Gastroesophageal sphincter (tissue), 4 donors: Measurements from ENCODE around the gene ALOX12. TPM values are rescaled to one million over a fixed set of nuclear protein-coding genes. Genes with fewer than 3 reads are reported as not detected.
"Not testable (repeated sequence)": the region's sequence is repeated elsewhere in the genome, so short reads cannot be mapped to it uniquely, and the experiment has no call there.

Source experiments
- ATAC-seq: fragments of 150-250 bp; one replicate; pipeline ENCODE4 v1.9.1; 2016; ENCODE audit warnings: mild to moderate bottlenecking, moderate library complexity
- H3K27ac ChIP-seq, 4 donors: fragments of 200-600 bp; sonication (generic) in 3 of 4; 1 replicate in 3 of 4; 2 replicates in 1 of 4; pipeline ENCODE4 v1.5.1; 2016 to 2019
- H3K27me3 ChIP-seq: fragments of 200-600 bp; sonication (generic); one replicate; pipeline ENCODE4 v1.5.1; 2019
- H3K36me3 ChIP-seq, 2 donors: fragments of 200-600 bp; sonication (generic); one replicate each; pipeline ENCODE4 v1.5.1; 2019; ENCODE audit warnings: control low read depth in 1 of 2
- H3K4me1 ChIP-seq, 3 donors: fragments of 200-600 bp; sonication (generic); 1 replicate in 2 of 3; 2 replicates in 1 of 3; pipeline ENCODE4 v1.5.1; 2016 to 2019; ENCODE audit warnings: control low read depth in 2 of 3
- H3K4me3 ChIP-seq, 2 donors: fragments of 200-600 bp; sonication (generic); one replicate each; pipeline ENCODE4 v1.5.1; 2019; ENCODE audit warnings: mild to moderate bottlenecking in 1 of 2, moderate library complexity in 1 of 2
- H3K9me3 ChIP-seq, 3 donors: fragments of 200-600 bp; sonication (generic); one replicate each; pipeline ENCODE4 v1.5.1; 2017 to 2019; ENCODE audit warnings: control low read depth in 2 of 3
- CTCF ChIP-seq, 4 experiments: fragments of 200-600 bp in 2 of 4; fragments of 450-650 bp in 2 of 4; sonication (generic) in 1 of 4; IDR thresholded peaks; one replicate each; pipeline ENCODE4 v1.5.1; 2017 to 2019; ENCODE audit warnings: antibody characterized with exemption in 4 of 4, mild to moderate bottlenecking in 2 of 4, moderate library complexity in 2 of 4
- EP300 ChIP-seq: sonication (generic); formaldehyde crosslinking; IDR thresholded peaks from one replicate; pipeline ENCODE4 v1.6.1; 2017; ENCODE audit warnings: antibody characterized with exemption, mild to moderate bottlenecking
- POLR2A ChIP-seq, 2 donors: fragments of 450-650 bp; IDR thresholded peaks; one replicate each; pipeline ENCODE4 v1.6.1; 2017; ENCODE audit warnings: antibody characterized with exemption in 2 of 2, mild to moderate bottlenecking in 2 of 2, moderate library complexity in 1 of 2
- POLR2AphosphoS5 ChIP-seq: sonication (generic); formaldehyde crosslinking; IDR thresholded peaks from one replicate; pipeline ENCODE4 v1.6.1; 2017; ENCODE audit warnings: antibody characterized with exemption
- WGBS, 2 donors: methylation state at CpG; one replicate each; pipeline ENCODE4 v1.1.5; 2018; ENCODE audit warnings: low coverage in 1 of 2; 5-methylcytosine and 5-hydroxymethylcytosine counted together
- total RNA-seq, 4 donors: library from RNA; depleted of rRNA; stranded (reverse); fragments of >200 nt; gene quantifications; one replicate each; pipeline ENCODE4 v1.1.0, GENCODE V29; 2016

The ALOX12 gene
- under 1 TPM in 2 of 4 donors, not detected in 2; 0.19 to 0.62 TPM for total RNA-seq

GRCh38 chr17:6995500-6996255 is at the start of gene ALOX12:
TSS of gene ALOX12 (plus strand) at chr17:6996049. CDS start at chr17:6996118, 69 bp downstream.
- ATAC-seq = peak; percentile 81
- Histone ChIP-seq H3K4me1 (peaks cover 0 to 15% (median 6%) of the 10 kb centered on the region in 3 donors), H3K27me3 (peaks cover 45% of the 10 kb centered on the region), H3K36me3 (peaks cover 0 to 41% of the 10 kb centered on the region in 2 donors), H3K9me3 (no peaks in the 10 kb centered on the region), H3K27ac (no peak within 1 kb of the TSS), H3K4me3 (peak within 1 kb of the TSS in 1 of 2 donors; percentile 47)
- 9% methylated on average over 8 of the region's 64 CpGs; no CpG with 5 or more reads in 1 of the 2 donors for WGBS, 2 donors
- TF ChIP-seq POLR2AphosphoS5 = no peak
- TF ChIP-seq POLR2A (IDR thresholded peaks at IDR 0.05) = no peak
- no peak for TF ChIP-seq EP300
- no peak for TF ChIP-seq CTCF (IDR thresholded peaks at IDR 0.05)

- no peak for ATAC-seq
- no peaks in the 10 kb centered on the region for H3K36me3 ChIP-seq
- WGBS, 2 donors = 88 to 91% methylated on average over 2 of the region's 2 CpGs
- H3K27ac ChIP-seq = no peak overlapping the region
- no peaks in the 10 kb centered on the region for H3K27me3 ChIP-seq
- no peaks in the 10 kb centered on the region for H3K4me1 ChIP-seq
- no peaks in the 10 kb centered on the region for H3K9me3 ChIP-seq
- TF ChIP-seq CTCF (IDR thresholded peaks at IDR 0.05) = no peak
- no peak for TF ChIP-seq POLR2AphosphoS5
- TF ChIP-seq POLR2A (IDR thresholded peaks at IDR 0.05) = no peak
- TF ChIP-seq EP300 = no peak
- H3K4me3 ChIP-seq = no peak overlapping the region
These were observed 48.1 kb upstream of the ALOX12 start for GRCh38 chr17:6947745-6948144.

- Histone ChIP-seq H3K4me1 (no peaks in the 10 kb centered on the region), H3K9me3 (no peaks in the 10 kb centered on the region), H3K36me3 (no peaks in the 10 kb centered on the region), H3K27me3 (no peaks in the 10 kb centered on the region), H3K4me3 (no peak overlapping the region), H3K27ac (no peak overlapping the region)
- TF ChIP-seq POLR2A (IDR thresholded peaks at IDR 0.05) (no peak), CTCF (IDR thresholded peaks at IDR 0.05) (no peak), EP300 (no peak), POLR2AphosphoS5 (no peak)
- ATAC-seq = no peak
- WGBS, 2 donors = 46 to 49% methylated on average over 4 to 5 of the region's 5 CpGs
These were observed 47.3 kb upstream of the ALOX12 start for GRCh38 chr17:6948562-6948961.

GRCh38 chr17:6948976-6949375 is 46.9 kb upstream of the ALOX12 start:
- WGBS, 2 donors = 51 to 71% methylated on average over 2 to 3 of the region's 3 CpGs
- Histone ChIP-seq H3K9me3 (no peaks in the 10 kb centered on the region), H3K27ac (no peak overlapping the region), H3K4me3 (no peak overlapping the region), H3K27me3 (no peaks in the 10 kb centered on the region), H3K4me1 (no peaks in the 10 kb centered on the region), H3K36me3 (no peaks in the 10 kb centered on the region)
- ATAC-seq = no peak
- TF ChIP-seq EP300 (no peak), CTCF (IDR thresholded peaks at IDR 0.05) (no peak), POLR2AphosphoS5 (no peak), POLR2A (IDR thresholded peaks at IDR 0.05) (no peak)

- not testable (repeated sequence) for H3K9me3 ChIP-seq, H3K27me3 ChIP-seq, ATAC-seq, H3K27ac ChIP-seq, H3K36me3 ChIP-seq, H3K4me1 ChIP-seq, H3K4me3 ChIP-seq
- WGBS, 2 donors = 80% methylated on average over 1 of the region's 2 CpGs; no CpG with 5 or more reads in 1 of the 2 donors
These were observed 44.9 kb upstream of the ALOX12 start for GRCh38 chr17:6950938-6951337.
